SW480 (cell line): Measurements from ENCODE around the gene UBE3C.
"Not testable (repeated sequence)": the region's sequence is repeated elsewhere in the genome, so short reads cannot be mapped to it uniquely, and the experiment has no call there.

ENCODE experiments used
- DNase-seq: peaks from one replicate; pipeline ENCODE4 v3.0.0-alpha.2; 2016; ENCODE audit warnings: low spot score

The UBE3C gene

DNA sequence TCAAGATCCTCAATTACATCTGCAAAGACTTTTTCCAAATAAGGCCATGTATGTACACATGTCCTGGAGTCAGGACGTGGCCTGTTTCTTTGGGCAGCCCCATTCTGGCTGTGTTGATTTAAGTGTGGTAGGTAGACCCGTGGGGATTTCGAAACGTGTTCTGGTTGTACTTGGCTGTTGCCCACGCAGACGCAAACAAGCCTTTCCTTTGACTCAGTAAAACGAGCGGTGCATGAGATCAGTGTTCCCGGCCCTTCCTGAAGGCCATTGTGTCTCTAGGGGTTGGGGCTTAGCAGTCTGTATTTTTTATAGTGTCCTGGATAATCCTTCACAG lies 133.2 kb downstream of the UBE3C start:
- no peak for DNase-seq

DNA sequence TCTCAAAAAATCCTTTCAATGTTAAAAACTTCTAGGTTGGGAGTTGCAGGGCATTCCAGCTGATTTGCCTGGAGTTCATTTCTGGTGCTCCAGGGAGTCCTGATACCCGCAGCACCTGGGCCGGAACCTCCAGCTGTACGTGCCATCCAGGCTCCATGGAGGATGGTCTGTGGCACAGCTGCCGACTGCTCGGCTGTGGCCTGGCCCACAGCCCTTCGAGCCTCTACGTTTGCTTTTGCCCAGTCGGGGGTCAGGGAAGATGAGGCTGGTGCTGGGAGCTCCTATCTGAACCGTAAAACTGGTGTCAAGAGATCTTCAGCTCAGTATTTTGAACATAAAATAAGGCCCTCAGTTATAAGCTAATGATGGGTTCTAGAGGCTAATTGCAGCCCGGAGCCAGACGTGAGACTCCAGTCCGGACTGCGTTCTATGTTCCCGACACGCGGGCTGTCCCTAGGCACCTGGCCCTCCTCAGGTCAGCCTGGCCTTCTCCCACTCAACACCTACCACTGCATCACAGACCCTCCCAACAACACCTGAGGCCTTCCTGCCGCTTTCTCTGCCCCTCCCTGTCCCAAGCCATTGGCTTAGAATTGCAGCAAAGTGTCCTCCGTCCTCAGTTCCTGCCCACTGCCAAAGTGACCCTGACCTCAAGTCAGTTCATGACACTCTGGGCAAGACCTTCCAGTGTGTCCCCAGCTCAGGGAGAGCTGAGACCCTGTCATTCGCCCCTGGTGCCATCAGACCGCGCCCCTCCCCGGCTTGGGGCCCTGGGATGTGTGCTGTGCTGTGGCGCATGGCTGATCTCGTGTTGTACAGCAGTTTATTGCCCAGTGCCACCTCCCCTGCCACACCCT lies 133.9 kb downstream of the UBE3C start:
- DNase-seq: no peak

DNA sequence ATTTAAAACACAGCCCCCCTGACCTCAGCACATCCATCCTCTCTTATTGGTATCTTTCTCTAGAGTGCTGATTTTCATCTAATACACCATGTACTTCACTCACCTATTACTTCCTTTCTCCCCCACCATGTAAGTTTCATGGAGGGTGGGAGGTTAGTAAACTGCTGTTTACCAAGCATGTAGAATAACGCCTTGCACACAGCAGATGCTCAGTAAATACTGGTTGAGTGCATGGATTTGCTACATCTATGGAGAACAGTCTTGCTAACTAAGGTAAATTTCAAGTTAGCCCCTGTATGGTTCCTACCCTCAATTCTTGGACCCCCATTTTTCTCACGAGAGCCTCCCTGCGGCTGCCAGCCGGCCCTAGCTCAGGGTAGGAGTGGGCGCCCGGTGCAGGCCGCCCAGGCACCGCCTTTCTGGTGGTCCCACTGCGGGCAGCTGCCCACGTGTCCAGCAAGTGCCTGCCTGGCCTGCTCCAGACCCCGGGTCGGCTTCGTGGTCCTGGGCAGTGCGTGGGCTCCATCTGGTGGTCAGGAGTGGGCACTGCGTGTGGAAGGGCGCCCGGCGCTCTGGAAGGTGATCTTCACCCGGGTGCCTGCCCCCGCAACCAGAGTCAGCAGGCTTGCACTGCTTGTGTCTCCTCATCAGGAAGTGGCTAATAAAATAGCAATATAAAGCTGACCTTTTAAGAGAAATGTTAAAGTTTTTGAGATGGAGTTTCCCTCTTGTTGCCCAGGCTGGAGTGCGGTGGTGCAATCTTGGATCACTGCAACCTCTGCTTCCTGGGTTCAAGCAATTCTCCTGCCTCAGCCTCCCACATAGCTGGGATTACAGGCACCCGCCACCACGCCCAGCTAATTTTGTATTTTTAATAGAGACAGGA lies 134.7 kb downstream of the UBE3C start:
- peak; percentile 58 for DNase-seq

DNA sequence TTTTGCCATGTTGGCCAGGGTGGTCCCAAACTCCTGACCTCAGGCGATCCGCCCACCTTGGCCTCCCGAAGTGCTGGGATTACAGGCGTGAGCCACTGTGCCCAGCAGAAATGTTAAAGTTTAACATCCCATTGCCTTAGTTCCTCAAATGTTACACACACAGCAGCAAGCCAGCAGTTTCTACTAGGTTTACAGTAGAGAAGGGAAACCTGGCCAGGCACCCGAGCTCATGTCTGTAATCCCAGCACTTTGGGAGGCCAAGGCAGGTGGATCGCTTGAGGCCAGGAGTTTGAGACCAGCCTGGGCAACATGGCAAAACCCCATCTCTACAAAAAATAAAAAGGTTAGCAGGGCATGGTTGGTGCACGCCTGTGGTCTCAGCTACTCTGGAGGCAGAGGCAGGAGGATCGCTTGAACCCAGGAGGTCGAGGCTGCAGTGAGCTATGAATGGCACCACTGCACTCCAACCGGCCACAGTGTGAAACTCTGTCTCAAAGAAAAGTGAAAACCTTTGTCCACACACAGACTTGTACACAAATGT lies 135.4 kb downstream of the UBE3C start:
- not testable (repeated sequence) for DNase-seq

DNA sequence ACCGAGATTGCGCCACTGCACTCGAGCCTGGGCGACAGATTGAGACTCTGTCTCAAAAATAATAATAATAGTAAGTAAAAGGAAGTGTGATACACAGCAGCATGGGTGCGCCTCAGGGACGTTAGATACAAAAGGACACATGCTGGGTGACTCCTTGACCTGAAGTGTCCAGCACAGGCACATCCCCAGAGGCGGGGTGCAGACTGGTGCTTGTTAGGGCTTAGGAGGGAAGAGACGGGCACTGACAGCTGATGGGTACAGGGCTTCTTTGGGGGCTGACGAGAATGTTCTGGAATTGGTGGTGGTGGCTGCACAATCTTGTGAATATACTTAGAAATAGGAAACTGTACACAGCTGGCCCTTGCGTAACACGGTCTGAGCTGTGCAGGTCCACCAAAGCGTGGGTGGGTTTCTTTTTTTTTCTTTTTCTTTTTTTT lies 136.3 kb downstream of the UBE3C start:
- DNase-seq: no peak

DNA sequence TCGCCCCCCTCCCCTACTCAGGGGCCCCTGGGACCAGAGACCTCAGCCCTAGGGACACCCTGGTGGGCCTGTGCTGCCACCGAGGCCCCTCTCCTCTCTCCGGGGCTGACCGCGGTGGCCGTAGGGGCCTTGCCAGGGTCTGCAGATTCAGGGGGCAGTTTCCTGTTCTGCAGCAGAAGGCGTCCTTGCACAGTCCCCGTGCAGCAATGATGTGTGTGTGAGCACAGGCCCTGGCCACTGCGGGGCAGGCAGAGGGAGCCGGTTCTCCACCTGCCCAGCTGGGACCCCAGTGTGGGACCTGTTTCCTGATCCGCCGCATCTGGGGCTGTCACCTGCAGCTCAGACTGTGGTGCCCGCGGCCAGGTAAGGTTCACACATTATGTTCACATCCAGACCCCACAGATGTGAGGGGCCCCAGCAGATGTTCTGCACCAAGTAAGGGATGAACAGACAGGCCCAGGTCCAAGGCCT lies 137.4 kb downstream of the UBE3C start:
- DNase-seq: no peak

DNA sequence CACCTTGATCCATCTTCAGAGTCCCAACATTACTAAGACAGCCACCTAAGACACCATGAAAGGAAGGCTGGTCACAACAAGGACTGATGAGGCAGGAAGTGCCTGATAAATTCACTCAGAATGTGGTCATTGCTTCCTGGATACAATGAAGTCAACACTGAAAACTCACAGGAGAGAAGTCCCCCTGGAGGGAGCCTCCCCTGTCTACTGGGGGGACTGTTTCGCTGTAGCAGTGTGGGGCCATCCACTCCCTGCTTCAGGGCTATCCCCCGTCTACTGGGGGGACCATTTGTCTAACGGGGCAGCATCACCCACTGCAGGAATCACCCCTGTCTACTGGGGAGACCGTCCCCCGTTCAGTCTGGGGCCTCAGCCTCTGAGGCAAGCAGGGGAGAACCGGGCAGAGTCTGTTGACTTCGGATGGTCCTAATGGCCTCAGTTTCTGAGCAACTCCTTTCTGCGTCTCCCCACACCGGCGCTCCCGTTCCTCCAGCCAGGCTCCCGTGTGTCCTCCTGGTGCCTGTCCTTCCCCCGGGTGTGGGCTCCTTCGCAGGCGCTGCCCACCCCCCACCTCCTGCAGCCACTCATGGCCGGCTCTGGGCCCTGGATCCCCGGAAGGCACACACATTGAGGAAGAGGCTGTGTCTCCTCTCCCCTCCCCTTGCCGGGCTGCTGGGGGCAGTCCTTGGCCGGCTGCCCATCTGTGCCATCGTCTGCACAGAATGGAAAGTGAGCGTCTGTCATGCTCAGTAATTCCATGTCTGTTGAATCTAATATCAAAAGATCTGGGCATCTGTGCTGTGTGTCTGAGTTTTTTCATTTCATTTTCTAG lies 138.2 kb downstream of the UBE3C start:
- no peak for DNase-seq

DNA sequence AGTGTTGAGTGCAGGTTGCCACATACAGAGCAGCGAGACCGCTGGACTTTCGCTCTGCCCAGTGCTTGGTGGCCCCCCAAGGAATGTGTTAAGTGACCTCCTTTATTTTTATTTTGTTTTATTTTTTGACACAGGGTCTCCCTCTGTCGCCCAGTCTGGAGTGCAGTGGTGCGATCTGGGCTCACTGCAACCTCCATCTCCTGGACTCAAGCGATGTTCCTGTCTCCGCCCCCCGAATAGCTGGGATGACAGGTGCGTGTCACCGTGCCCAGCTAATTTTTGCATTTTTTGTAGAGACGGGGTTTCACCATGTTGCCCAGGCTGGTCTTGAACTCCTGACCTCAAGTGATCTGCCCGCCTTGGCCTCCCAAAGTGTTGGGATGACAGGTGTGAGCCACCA lies 138.8 kb downstream of the UBE3C start:
- DNase-seq: not testable (repeated sequence)

DNA sequence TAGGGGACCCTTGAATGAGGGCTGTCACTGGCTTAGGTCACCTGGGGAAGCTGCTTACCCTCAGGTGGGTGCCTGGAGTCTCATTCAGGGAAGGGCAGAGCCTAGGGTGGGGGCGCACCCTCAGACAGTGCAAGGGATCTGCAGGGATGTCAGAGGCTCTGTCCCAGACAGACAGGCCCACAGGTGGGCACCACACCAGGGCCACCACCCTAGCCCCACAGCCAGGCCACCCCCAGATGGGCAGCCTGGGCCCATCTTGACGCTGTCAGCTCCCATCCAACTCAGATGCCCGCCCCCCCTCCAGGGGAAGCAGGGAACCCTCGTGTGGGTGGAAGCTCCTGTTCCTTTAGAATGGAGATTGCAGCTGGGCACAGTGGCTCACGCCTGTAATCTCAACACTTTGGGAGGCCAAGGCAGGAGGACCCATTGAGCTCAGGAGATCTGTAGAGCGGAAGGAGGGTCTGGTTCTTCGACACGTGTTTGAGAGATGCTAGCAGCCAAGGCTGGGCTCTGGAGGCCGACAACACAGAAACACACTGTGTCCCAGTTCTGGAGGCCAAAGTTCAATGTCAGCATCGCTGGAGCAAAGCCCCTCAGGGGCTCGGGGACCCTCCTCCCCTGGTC lies 139.6 kb downstream of the UBE3C start:
- no peak for DNase-seq

DNA sequence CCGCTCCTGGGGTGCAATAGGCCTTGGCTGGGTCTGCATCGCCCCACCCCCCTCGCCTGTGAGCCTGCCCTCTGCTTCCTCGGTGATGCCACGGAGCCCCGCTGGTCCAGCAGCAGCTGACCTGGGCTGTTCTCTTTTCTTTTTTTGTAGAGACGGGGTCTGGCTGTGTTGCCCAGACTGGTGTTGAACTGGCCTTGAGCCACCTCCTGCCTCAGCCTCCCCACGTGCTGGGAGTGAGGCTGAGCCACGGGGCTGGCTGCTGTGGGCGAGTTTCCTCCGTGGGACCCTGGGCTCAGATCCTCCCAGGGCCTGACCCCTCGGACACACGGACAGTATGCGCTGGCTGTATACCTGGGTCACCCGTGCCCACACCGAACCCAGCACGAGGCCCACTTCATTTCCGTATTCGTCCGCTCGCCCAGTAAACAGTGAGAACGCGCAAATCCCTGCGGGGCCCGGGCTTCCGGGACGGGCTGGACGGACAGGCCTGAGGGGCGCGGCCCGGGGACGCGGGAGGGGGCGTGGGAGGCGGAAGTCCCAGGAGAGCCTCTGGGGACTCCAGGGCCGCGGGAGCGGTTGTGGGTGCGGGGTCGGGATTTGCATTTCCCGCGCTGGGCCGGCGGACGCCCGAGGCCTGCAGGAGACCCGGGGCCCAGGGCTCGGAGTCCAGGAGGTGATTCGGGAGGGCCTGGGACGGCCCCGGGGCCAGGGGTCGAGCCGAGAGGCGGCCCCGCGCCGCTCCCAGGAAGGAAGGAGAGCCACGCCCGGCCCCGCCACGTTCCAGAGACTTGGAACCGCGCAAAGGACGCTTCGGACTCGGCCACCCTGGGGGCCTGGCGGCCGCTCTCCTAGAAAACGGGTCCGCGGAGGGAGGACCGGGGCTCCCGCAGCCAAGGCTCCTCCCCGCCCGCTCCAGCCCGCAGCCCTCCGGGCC lies 140.3 kb downstream of the UBE3C start:
- DNase-seq: peak; percentile 23

DNA sequence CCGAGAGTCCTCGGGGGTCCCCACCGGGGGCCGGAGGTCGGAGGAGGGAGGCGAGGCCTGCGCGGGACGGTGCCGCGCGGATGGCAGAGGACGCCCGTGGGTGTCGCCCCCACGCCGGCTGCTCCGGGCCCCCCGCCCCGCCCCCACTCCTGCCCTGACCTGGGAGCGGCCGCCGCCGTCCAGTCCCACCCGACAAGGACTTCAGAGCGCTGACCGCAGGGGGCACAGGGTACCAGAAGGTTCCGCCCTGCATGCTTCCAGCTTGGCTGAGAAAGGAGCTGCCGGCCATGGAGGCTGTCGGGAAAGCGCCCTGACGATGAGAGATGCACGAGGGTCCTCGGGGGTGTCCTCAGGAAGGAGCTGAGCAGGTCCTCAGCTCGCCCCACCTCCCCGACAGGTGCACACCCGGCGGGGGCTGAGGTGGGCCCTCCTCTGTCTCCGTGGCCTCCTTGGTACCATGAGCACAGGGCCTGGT lies 141.1 kb downstream of the UBE3C start:
- no peak for DNase-seq

DNA sequence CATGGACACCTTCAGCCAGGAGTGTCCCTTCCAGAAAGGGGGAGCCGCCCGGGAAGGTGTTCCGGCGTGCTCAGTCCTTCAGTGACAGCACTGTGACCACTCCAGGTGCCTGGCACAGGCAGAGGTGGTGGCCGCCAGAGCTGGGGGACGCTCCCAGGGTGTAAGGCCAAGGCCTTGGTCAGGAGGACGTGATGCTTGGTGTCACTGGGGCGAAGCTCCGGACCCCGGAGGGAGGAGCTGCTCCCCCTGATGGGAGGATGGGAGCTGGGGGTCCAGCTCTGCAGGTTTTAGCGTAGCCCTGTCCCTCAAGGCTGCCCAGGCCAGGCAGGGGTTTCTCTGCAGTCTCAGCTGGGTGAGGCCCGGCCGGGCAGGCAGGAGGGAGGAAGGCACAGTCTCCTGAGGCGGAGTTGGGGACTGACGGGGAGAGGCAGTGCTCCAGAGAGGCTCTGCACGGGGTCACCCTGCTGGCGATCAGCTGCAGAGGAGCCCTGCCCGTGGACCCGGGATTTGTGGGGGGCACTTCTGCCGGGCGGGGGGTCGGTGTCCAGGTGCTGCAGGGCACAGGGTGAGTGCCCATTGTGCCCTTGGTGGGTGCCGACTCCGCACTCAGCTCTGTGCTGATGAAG lies 141.6 kb downstream of the UBE3C start:
- no peak for DNase-seq

DNA sequence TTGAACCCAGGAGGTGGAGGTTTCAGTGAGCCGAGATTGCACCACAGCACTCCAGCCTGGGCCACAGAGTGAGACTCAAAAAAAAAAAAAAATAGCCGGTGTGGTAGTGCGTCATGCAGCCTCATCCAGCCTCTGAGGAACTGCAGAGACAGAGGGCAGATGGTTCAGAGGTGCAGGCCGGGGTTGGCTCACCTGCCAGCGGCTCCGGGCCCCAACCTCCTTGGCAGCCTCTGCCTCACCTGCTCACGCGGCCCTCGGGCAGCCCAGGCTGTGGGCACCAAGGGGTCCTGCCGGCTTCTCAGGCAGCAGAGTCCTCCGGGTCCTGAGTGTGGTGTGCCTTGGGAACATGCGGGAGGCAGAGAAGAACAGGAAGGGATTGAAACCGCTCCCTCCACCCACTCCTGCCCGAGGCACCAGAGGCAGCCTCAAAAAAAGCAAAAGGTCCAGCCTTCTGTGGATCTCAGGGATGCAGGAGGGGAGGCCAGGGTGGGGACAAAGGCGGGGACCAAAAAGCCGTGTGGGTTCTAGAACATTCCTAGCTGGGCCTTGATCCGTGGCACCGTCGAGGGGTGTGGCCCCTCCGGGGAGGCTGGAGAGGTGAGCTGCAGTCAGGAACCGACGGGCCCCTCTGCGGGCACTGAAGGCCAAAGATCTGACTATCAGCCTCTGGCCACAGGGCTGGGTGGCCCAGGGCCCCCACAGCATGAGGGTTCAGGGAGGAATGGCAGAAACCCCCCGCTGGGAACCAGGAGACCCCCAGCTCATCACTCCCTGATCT lies 142.7 kb downstream of the UBE3C start:
- no peak for DNase-seq

DNA sequence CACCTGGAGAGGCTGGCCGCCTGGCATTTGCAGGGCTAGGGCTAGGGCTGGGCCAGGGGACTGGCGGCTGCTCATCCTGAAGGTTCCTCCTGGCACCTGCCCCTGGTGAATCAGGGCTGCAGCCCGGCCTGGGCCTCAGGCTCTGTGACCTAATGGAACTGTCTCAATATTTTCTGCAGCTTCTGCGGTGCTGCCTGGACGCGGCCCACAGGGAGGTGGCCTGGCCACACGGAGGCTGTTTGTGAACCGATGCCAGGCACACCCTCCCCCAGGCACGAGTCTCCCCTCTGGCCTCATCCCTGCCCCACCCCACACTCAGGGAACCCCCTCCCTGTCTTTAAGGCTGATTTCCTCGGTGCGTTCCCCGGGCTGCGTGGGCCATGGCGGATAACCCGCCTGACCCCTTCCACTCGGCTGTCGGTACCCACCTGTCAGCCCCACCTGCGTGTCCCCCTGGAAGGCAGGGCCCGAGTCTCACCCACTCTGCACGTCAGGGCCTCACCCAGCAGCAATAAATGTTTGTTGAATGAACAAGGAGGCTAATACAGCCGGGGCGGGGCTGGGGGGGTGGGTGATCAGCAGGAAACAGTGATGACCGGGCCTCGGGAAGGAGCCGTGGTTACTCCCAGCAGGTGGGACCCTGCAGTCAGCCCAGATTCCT lies 143.5 kb downstream of the UBE3C start:
- DNase-seq: no peak

DNA sequence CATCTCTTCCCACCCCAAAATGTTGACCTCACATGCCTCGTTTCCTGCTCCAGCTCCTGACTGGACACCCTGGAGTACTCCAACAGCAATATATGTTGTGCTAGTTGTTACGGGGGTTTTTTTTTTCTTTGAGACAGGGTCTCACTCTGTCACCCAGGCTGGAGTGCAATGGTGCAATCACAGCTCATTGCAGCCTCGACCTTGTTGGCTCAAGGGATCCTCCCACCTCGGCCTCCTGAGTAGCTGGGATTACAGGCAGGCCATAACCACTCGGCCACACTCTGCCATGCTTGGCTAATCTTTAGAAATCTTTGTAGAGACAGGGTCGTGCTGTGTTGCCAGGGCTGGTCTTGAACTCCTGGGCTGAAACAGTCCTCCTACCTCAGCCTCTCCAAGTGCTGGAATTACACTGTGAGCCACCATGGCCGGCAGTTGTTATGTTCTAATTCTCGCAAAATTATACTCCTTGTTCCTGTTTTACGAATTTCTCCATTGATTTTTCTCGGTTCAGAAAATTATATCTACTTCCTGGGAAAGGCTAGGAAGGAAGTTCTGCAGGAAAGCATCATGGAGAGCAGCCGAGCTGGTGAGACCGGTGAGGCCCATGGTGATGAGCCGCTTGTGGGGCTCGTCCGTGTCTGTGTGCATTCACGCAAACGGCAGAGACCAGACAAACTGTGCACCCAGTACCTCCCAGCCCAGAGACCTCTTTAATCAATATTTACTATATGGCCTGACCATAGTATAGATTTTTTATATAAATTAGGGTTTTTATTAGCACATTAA lies 145.7 kb downstream of the UBE3C start:
- DNase-seq: no peak

DNA sequence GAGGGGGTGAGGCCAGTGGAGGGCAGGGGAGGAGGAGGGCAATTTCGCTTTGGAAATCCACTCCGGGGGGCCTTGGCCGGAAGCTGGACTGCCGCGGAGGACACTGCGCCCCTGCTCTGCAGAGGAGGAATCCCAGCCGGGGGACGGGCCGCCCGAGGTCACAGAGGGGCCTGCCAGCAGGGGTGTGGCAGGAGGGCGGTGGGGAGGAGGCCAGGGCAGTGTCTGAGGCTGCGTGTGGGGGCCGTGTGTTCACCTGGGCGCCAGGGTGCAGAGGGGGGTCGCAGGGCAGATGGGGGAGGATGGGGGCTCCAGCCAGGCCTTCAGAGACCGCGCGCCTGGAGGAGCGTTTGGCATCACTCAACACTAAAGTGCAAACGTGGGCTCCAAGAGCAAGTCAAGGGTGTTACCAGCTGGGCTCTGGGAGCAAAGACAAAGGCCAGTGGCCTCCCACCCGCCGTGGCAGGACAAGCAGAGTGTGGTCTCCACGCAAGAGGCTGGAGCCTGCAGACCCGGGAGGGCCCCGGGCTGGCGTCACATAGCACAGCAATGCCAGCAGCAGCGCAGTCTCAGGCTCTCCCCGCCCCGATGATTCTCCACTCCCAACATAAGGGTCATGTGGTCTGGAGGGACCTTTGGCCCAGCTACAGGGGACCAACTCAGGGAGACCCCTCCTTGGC lies 152.8 kb downstream of the UBE3C start:
- DNase-seq: no peak

DNA sequence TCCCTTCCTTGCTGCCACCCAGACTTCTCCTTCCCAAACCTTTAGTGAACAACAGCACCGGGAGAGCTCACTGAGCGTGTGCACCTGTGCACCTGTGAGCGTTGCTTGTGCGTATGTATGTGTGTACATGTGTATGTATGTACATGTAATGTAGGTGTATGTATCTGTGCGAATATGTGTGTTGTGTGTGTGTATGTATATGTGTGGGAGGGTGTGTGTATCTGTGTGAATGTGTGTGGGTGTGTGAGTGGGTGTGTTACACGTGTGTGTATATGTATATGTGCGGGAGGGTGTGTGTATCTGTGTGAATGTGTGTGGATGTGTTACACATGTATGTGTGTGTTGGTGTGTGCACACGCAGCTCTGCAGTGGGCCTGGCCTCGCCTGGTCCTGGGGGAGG lies 153.5 kb downstream of the UBE3C start:
- DNase-seq: no peak
